Astrocyte of the spinal cord (primary cell): Measurements from ENCODE around the gene FAM149A.

Experiments
- DNase-seq: peaks from one replicate; pipeline ENCODE4 v3.0.0; 2011; ENCODE audit warnings: low read depth, low spot score
- H3K4me3 ChIP-seq: 2 replicates; pipeline ENCODE4 v1.5.1; 2011; ENCODE audit warnings: low read depth, mild to moderate bottlenecking, low read length, moderate library complexity
- in situ Hi-C: cut with HindIII; loops from 2 replicates; pipeline ENCODE4 v1.10.0; 2017; ENCODE audit warnings: low sequenced_read_pairs
- TF ChIP-seq, protein P1 (sequence below): IDR thresholded peaks from 2 replicates; pipeline ENCODE4 v1.5.1; 2012; ENCODE audit warnings: low read depth, mild to moderate bottlenecking, low read length, inconsistent platforms

FAM149A gene

DNA sequence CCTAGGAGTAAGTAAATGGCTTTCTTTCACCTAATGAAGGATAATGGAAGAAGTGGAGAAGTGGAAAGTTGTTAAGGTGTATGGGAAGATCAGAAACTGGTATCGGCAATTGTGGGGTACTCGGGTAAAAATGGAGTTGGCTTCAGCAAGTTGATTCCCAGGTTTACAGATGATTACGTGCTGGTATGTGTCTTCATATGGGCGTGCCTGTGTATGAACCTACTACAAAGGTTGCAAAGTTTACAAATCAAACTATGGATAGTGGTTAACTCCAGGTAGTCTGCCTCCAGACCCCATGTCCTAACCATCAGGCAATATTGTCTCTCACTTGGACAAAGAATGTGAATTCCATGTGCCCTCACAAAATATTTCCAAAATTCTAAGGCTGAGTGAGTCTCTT, 34.8 kb upstream of the FAM149A start:
- no peak for DNase-seq
- H3K4me3 ChIP-seq: no peak overlapping the region
- in situ Hi-C loops: no loop called here
- TF ChIP-seq, protein P1, sequence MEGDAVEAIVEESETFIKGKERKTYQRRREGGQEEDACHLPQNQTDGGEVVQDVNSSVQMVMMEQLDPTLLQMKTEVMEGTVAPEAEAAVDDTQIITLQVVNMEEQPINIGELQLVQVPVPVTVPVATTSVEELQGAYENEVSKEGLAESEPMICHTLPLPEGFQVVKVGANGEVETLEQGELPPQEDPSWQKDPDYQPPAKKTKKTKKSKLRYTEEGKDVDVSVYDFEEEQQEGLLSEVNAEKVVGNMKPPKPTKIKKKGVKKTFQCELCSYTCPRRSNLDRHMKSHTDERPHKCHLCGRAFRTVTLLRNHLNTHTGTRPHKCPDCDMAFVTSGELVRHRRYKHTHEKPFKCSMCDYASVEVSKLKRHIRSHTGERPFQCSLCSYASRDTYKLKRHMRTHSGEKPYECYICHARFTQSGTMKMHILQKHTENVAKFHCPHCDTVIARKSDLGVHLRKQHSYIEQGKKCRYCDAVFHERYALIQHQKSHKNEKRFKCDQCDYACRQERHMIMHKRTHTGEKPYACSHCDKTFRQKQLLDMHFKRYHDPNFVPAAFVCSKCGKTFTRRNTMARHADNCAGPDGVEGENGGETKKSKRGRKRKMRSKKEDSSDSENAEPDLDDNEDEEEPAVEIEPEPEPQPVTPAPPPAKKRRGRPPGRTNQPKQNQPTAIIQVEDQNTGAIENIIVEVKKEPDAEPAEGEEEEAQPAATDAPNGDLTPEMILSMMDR: no peak

DNA sequence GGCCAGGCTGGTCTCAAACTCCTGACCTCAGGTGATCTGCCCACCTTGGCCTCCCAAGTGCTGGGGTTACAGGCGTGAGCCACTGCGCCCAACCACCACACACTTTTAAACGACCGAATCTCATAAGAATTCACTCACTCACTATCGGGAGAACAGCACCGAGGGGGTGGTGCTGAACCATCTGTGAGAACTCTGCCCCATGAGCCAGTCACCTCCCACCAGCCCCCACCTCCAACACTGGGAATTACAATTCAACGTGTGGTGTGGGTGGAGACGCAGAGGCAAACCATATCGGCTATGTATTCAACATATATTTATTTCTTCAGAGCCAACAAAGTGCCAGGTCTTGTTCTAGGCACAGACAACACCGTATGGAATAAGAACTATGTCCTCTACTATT, 32.0 kb upstream of the FAM149A start:
- TF ChIP-seq, protein P1: no peak
- in situ Hi-C loops: no loop called here
- no peak overlapping the region for H3K4me3 ChIP-seq
- no peak for DNase-seq

DNA sequence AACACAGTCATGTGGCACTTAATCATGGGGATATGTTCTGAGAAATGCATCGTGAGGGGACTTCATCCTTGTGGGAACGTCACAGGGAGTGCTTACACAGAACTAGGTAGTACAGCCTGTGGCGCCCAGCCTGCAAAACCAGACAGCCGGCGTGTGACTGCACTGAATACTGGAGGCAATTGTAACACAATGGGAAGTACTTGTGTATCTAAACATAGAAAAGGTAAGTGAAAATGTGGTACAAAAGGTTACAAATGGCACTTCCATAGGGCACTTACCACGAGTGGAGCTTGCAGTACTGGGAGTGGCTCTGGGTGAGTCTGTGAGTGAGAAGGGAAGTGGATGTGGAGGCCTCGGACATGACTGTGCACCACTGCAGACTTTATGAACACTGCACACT, 30.3 kb upstream of the FAM149A start:
- no peak overlapping the region for H3K4me3 ChIP-seq
- in situ Hi-C loops: no loop called here
- no peak for DNase-seq
- TF ChIP-seq, protein P1: no peak

DNA sequence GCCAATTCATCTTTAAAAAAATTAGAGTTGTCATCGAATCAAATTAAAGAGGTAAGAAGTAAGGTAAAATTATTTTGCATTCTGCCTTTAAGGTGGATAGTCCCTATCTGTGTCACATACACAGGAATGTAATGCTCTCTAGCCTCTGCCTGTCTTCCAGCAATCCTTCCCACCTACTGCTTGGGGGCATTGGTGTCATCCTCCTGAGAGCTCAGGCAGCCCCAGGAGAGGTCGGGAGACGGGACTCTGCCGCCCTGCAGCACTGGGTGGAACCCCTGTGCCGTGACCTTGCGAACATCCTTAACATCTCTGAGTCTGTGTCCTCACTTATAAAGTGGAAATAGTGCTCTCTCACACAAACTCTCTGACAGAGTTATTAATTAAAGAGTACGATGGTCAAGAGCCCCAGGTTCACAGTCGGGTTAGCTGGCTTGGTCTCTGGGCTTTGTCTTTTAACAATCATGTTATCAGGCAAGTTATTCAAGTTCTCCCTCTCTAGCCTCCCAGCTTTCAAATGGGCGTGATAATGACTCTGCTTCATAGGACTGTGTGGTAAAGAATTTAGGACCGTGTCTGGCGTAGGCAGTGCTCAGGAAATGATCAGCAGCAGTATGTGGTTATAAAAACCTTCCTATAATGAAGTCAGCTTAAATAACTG, 25.4 kb upstream of the FAM149A start:
- in situ Hi-C loops: no loop called here
- no peak overlapping the region for H3K4me3 ChIP-seq
- TF ChIP-seq, protein P1: no peak
- no peak for DNase-seq

DNA sequence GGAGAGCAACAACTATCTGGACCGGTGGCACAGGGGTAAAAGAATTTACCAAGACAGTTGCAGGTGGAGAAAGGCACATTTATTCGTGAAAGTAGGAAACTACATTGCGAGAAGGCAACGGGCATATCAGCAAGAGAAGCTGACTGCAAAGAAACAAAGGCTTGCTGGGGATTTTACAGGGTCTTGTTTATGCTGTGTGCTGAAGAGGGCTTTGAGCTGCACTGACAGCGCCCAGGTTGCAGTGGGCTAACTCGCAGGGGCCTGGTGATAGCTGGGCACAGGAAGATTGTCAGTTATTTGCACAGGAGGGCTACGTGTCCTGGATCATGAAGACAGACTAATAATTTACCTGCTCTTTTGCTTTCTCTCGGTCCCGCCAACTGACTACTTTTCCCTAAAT, 24.8 kb upstream of the FAM149A start:
- TF ChIP-seq, protein P1: no peak
- in situ Hi-C loops: no loop called here
- DNase-seq: no peak
- H3K4me3 ChIP-seq: no peak overlapping the region

DNA sequence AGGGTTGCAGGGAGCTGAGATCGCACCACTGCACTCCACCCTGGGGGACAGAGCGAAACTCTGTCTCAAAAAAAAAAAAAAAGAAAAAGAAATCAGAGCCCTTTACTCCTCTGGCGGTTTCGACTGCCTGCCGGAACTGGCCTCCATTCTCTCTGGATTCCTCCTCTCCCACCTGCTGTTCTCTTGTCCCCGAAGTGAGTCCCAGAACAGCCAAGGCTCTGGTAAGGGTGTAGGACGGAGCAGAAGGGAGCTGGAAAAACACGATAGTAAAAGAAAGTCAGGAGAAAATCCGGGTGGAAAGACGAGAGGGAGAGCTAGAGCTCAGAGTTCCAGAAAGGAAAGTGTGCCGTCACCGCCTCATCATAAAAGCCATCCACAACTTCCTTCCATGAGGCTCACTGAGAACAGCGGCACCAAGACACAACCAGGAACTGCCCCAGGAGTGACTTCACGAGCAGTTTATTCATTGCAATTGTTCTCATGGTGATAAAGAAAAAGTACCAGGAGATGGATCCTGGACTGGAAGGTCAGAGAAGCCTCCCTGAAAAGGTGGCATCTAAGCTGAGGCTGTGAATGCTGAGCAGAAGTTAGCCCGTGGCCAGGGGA, 23.2 kb upstream of the FAM149A start:
- TF ChIP-seq, protein P1: no peak
- in situ Hi-C loops: no loop called here
- H3K4me3 ChIP-seq: peak overlapping the region; percentile 4
- DNase-seq: no peak

DNA sequence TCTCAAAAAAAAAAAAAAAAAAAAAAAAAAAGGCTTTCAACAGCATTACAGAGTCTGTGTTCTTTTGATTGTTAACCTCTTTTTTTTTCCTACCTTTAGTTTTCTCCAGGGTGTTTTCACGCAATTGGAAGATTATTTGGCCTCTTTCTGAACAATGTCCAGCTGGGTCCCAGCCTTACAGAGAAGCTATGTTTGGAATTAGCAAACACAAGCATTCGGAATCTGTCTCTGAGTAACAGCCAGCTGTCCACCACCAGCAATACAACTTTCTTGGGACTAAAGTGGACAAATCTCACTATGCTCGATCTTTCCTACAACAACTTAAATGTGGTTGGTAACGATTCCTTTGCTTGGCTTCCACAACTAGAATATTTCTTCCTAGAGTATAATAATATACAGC, 22.3 kb upstream of the FAM149A start:
- DNase-seq: no peak
- H3K4me3 ChIP-seq: no peak overlapping the region
- TF ChIP-seq, protein P1: no peak
- in situ Hi-C loops: no loop called here
